GM23338 (cell line): ENCODE measurements around the gene FAM168A. TPM values are rescaled to one million over a fixed set of nuclear protein-coding genes. Genes with fewer than 3 reads are reported as not detected.

ENCODE experiments used
- ATAC-seq: fragments of 200-7000 bp; cut with Tn5 transposase; 3 replicates; pipeline ENCODE4 v1.9.1; 2020
- DNase-seq: peaks from one replicate; pipeline ENCODE4 v3.0.0-alpha.2; 2015; ENCODE audit warnings: low spot score
- H2AFZ ChIP-seq: fragments of 200-600 bp; sonication (generic); 2 replicates; pipeline ENCODE4 v1.8.0; 2016; ENCODE audit warnings: antibody characterized with exemption, mild to moderate bottlenecking, moderate library complexity
- H3F3A ChIP-seq: fragments of 200-600 bp; sonication (generic); replicated peaks from 2 replicates; pipeline ENCODE4 v1.8.0; 2017; ENCODE audit warnings: antibody characterized with exemption, mixed run types, low read depth
- H3K27ac ChIP-seq: fragments of 200-600 bp; sonication (generic); 2 replicates; pipeline ENCODE4 v1.6.1; 2016; ENCODE audit warnings: low read depth
- H3K27me3 ChIP-seq: fragments of 200-600 bp; sonication (generic); 2 replicates; pipeline ENCODE4 v1.8.0; 2016; ENCODE audit warnings: mild to moderate bottlenecking, mixed run types, moderate library complexity; ENCODE audit not compliant: insufficient read depth
- H3K36me3 ChIP-seq: fragments of 200-600 bp; sonication (generic); 2 replicates; pipeline ENCODE4 v1.8.0; 2016; ENCODE audit warnings: mild to moderate bottlenecking; ENCODE audit not compliant: insufficient read depth
- H3K4me1 ChIP-seq: fragments of 200-600 bp; sonication (generic); 2 replicates; pipeline ENCODE4 v1.8.0; 2016; ENCODE audit warnings: mild to moderate bottlenecking, moderate library complexity; ENCODE audit not compliant: insufficient read depth
- H3K4me2 ChIP-seq: fragments of 200-600 bp; sonication (generic); 2 replicates; pipeline ENCODE4 v1.7.1; 2017; ENCODE audit warnings: mixed run types
- H3K4me3 ChIP-seq: fragments of 200-600 bp; sonication (generic); 2 replicates; pipeline ENCODE4 v1.6.1; 2016; ENCODE audit warnings: mixed run types
- H3K79me2 ChIP-seq: fragments of 200-600 bp; sonication (generic); replicated peaks from 2 replicates; pipeline ENCODE4 v1.8.0; 2017; ENCODE audit warnings: mild to moderate bottlenecking; ENCODE audit not compliant: insufficient read depth
- H3K9me2 ChIP-seq: fragments of 200-600 bp; sonication (generic); 2 replicates; pipeline ENCODE4 v1.8.0; 2017; ENCODE audit not compliant: insufficient read depth
- H4K20me1 ChIP-seq: fragments of 200-600 bp; sonication (generic); replicated peaks from 2 replicates; pipeline ENCODE4 v1.8.0; 2017; ENCODE audit warnings: mild to moderate bottlenecking; ENCODE audit not compliant: insufficient read depth
- H3K27ac Mint-ChIP-seq: 2 replicates; pipeline ENCODE4 v1.8.0; 2020; ENCODE audit warnings: inconsistent platforms, mild to moderate bottlenecking, moderate library complexity, mixed read lengths
- H3K27me3 Mint-ChIP-seq: 3 replicates; pipeline ENCODE4 v1.8.0; 2022; ENCODE audit warnings: low read depth, mild to moderate bottlenecking, moderate library complexity, mixed read lengths, inconsistent platforms; ENCODE audit not compliant: insufficient read depth, poor library complexity
- H3K36me3 Mint-ChIP-seq: 3 replicates; pipeline ENCODE4 v1.8.0; 2021; ENCODE audit warnings: low read depth, mild to moderate bottlenecking, inconsistent platforms, moderate library complexity, mixed read lengths
- H3K4me1 Mint-ChIP-seq: 3 replicates; pipeline ENCODE4 v1.8.0; 2020; ENCODE audit warnings: mild to moderate bottlenecking, inconsistent platforms, mixed read lengths
- H3K4me3 Mint-ChIP-seq: 3 replicates; pipeline ENCODE4 v1.8.0; 2021; ENCODE audit warnings: moderate library complexity, mild to moderate bottlenecking, inconsistent platforms, mixed read lengths
- H3K9me3 Mint-ChIP-seq: 3 replicates; pipeline ENCODE4 v1.8.0; 2020; ENCODE audit warnings: moderate library complexity, mild to moderate bottlenecking, inconsistent platforms, mixed read lengths
- CREB1 ChIP-seq: fragments of 250-450 bp; sonication (Bioruptor Pico); IDR thresholded peaks from 2 replicates; pipeline ENCODE4 v1.5.0; 2020; ENCODE audit warnings: low read depth, mild to moderate bottlenecking, moderate library complexity
- CTCF ChIP-seq, 2 experiments: fragments of 200-600 bp in 1 of 2; sonication (generic) in 1 of 2; conservative IDR thresholded peaks; 2 replicates each; pipeline versions ENCODE4 v1.5.1 to v1.6.1; 2016 to 2017; ENCODE audit warnings: antibody characterized with exemption in 2 of 2, low read depth in 2 of 2, mild to moderate bottlenecking in 2 of 2, moderate library complexity in 1 of 2
- ETS1 ChIP-seq: IDR thresholded peaks from 2 replicates; pipeline ENCODE4 v1.6.1; 2016; ENCODE audit warnings: antibody characterized with exemption
- REST ChIP-seq: IDR thresholded peaks from one replicate; pipeline ENCODE4 v1.6.1; 2018; ENCODE audit warnings: antibody characterized with exemption; ENCODE audit not compliant: unreplicated experiment
- STAT1 ChIP-seq: IDR thresholded peaks from one replicate; pipeline ENCODE4 v1.6.1; 2016; ENCODE audit warnings: antibody characterized with exemption; ENCODE audit not compliant: unreplicated experiment
- ZNF462 ChIP-seq: fragments of 250-450 bp; sonication (Bioruptor Pico); IDR thresholded peaks from 2 replicates; pipeline ENCODE4 v1.5.0; 2020; ENCODE audit warnings: mild to moderate bottlenecking, moderate library complexity
- polyA plus RNA-seq: library from polyadenylated mRNA; unstranded; fragments of >200 nt; fragmentation: Nextera tagmentation; extraction: Ambion mirVana; gene quantifications from 2 replicates; pipeline ENCODE4 v1.2.1, GENCODE V29; 2016
- total RNA-seq: library from RNA; depleted of rRNA; stranded (reverse); fragments of >200 nt; shearing (Covaris generic); gene quantifications from 2 replicates; pipeline ENCODE4 v1.2.3, GENCODE V29; 2014

FAM168A gene
- total and polyA plus RNA-seq, 2 experiments from 2014 or later: 8.0 to 20.3 TPM

- TF ChIP-seq REST (no peak), CREB1 (CRISPR knock-in tag) (no peak), ETS1 (no peak)
Measured at GRCh38 chr11:73359341-73359740, 238.6 kb downstream of the FAM168A start (continued).

GRCh38 chr11:73358071-73358470 lies 239.8 kb downstream of the FAM168A start:
- Histone ChIP-seq H3K36me3 (no peaks in the 10 kb centered on the region), H3K27me3 (no peaks in the 10 kb centered on the region), H3K27ac (no peak overlapping the region), H2AFZ (no peak overlapping the region), H3K4me2 (no peak overlapping the region), H3F3A (0 out of 2 replicates have a peak, but pooled peaks cover 13% of the 10 kb centered on the region), H3K9me2 (no peaks in the 10 kb centered on the region), H4K20me1 (peaks cover 5% of the 10 kb centered on the region), H3K4me3 (no peak overlapping the region), H3K79me2 (no peaks in the 10 kb centered on the region), H3K4me1 (peaks cover 6% of the 10 kb centered on the region; the same call in 1 of the 2 replicates)
- Mint-ChIP-seq H3K36me3 (no peaks in the 10 kb centered on the region), H3K4me3 (no peak overlapping the region), H3K27me3 (peaks cover 11% of the 10 kb centered on the region), H3K9me3 (no peaks in the 10 kb centered on the region; the same call in 2 of the 3 replicates), H3K4me1 (peaks cover 5% of the 10 kb centered on the region; the same call in 1 of the 3 replicates), H3K27ac (no peak overlapping the region)
- DNase-seq: no peak
- no peak for TF ChIP-seq CTCF (conservative IDR thresholded peaks at IDR 0.05; ENCODE audit: low read depth in 2 of 2)
- TF ChIP-seq STAT1: no peak
- no peak for TF ChIP-seq ZNF462 (CRISPR knock-in tag)
- TF ChIP-seq ETS1: no peak
- ATAC-seq: no peak
